GM23338 (cell line): ENCODE results near the gene ZDHHC8. TPM values are rescaled to one million over a fixed set of nuclear protein-coding genes. Genes with fewer than 3 reads are reported as not detected.

Experiments used
- ATAC-seq: fragments of 200-7000 bp; cut with Tn5 transposase; 3 replicates; pipeline ENCODE4 v1.9.1; 2020
- DNase-seq: peaks from one replicate; pipeline ENCODE4 v3.0.0-alpha.2; 2015; ENCODE audit warnings: low spot score
- H2AFZ ChIP-seq: fragments of 200-600 bp; sonication (generic); 2 replicates; pipeline ENCODE4 v1.8.0; 2016; ENCODE audit warnings: antibody characterized with exemption, mild to moderate bottlenecking, moderate library complexity
- H3F3A ChIP-seq: fragments of 200-600 bp; sonication (generic); replicated peaks from 2 replicates; pipeline ENCODE4 v1.8.0; 2017; ENCODE audit warnings: antibody characterized with exemption, mixed run types, low read depth
- H3K27ac ChIP-seq: fragments of 200-600 bp; sonication (generic); 2 replicates; pipeline ENCODE4 v1.6.1; 2016; ENCODE audit warnings: low read depth
- H3K27me3 ChIP-seq: fragments of 200-600 bp; sonication (generic); 2 replicates; pipeline ENCODE4 v1.8.0; 2016; ENCODE audit warnings: mild to moderate bottlenecking, mixed run types, moderate library complexity; ENCODE audit not compliant: insufficient read depth
- H3K36me3 ChIP-seq: fragments of 200-600 bp; sonication (generic); 2 replicates; pipeline ENCODE4 v1.8.0; 2016; ENCODE audit warnings: mild to moderate bottlenecking; ENCODE audit not compliant: insufficient read depth
- H3K4me1 ChIP-seq: fragments of 200-600 bp; sonication (generic); 2 replicates; pipeline ENCODE4 v1.8.0; 2016; ENCODE audit warnings: mild to moderate bottlenecking, moderate library complexity; ENCODE audit not compliant: insufficient read depth
- H3K4me2 ChIP-seq: fragments of 200-600 bp; sonication (generic); 2 replicates; pipeline ENCODE4 v1.7.1; 2017; ENCODE audit warnings: mixed run types
- H3K4me3 ChIP-seq: fragments of 200-600 bp; sonication (generic); 2 replicates; pipeline ENCODE4 v1.6.1; 2016; ENCODE audit warnings: mixed run types
- H3K79me2 ChIP-seq: fragments of 200-600 bp; sonication (generic); replicated peaks from 2 replicates; pipeline ENCODE4 v1.8.0; 2017; ENCODE audit warnings: mild to moderate bottlenecking; ENCODE audit not compliant: insufficient read depth
- H3K9me2 ChIP-seq: fragments of 200-600 bp; sonication (generic); 2 replicates; pipeline ENCODE4 v1.8.0; 2017; ENCODE audit not compliant: insufficient read depth
- H4K20me1 ChIP-seq: fragments of 200-600 bp; sonication (generic); replicated peaks from 2 replicates; pipeline ENCODE4 v1.8.0; 2017; ENCODE audit warnings: mild to moderate bottlenecking; ENCODE audit not compliant: insufficient read depth
- H3K27ac Mint-ChIP-seq: 2 replicates; pipeline ENCODE4 v1.8.0; 2020; ENCODE audit warnings: inconsistent platforms, mild to moderate bottlenecking, moderate library complexity, mixed read lengths
- H3K27me3 Mint-ChIP-seq: 3 replicates; pipeline ENCODE4 v1.8.0; 2022; ENCODE audit warnings: low read depth, mild to moderate bottlenecking, moderate library complexity, mixed read lengths, inconsistent platforms; ENCODE audit not compliant: insufficient read depth, poor library complexity
- H3K36me3 Mint-ChIP-seq: 3 replicates; pipeline ENCODE4 v1.8.0; 2021; ENCODE audit warnings: low read depth, mild to moderate bottlenecking, inconsistent platforms, moderate library complexity, mixed read lengths
- H3K4me1 Mint-ChIP-seq: 3 replicates; pipeline ENCODE4 v1.8.0; 2020; ENCODE audit warnings: mild to moderate bottlenecking, inconsistent platforms, mixed read lengths
- H3K4me3 Mint-ChIP-seq: 3 replicates; pipeline ENCODE4 v1.8.0; 2021; ENCODE audit warnings: moderate library complexity, mild to moderate bottlenecking, inconsistent platforms, mixed read lengths
- H3K9me3 Mint-ChIP-seq: 3 replicates; pipeline ENCODE4 v1.8.0; 2020; ENCODE audit warnings: moderate library complexity, mild to moderate bottlenecking, inconsistent platforms, mixed read lengths
- CREB1 ChIP-seq: fragments of 250-450 bp; sonication (Bioruptor Pico); IDR thresholded peaks from 2 replicates; pipeline ENCODE4 v1.5.0; 2020; ENCODE audit warnings: low read depth, mild to moderate bottlenecking, moderate library complexity
- EZH2 ChIP-seq: fragments of 200-600 bp; sonication (generic); IDR thresholded peaks from one replicate; pipeline ENCODE4 v1.8.0; 2017; ENCODE audit warnings: antibody characterized with exemption, mild to moderate bottlenecking, low read depth; ENCODE audit not compliant: unreplicated experiment
- EZH2phosphoT487 ChIP-seq: fragments of 200-600 bp; sonication (generic); IDR thresholded peaks from one replicate; pipeline ENCODE4 v1.8.1; 2018; ENCODE audit warnings: antibody characterized with exemption; ENCODE audit not compliant: unreplicated experiment
- JUNB ChIP-seq: IDR thresholded peaks from one replicate; pipeline ENCODE4 v1.6.1; 2016; ENCODE audit warnings: antibody characterized with exemption; ENCODE audit not compliant: unreplicated experiment
- NANOG ChIP-seq: IDR thresholded peaks from 2 replicates; pipeline ENCODE4 v1.6.1; 2016; ENCODE audit warnings: antibody characterized with exemption, borderline replicate concordance
- POLR2AphosphoS5 ChIP-seq: IDR thresholded peaks from 2 replicates; pipeline ENCODE4 v1.6.1; 2016; ENCODE audit warnings: antibody characterized with exemption, low read depth
- STAT1 ChIP-seq: IDR thresholded peaks from one replicate; pipeline ENCODE4 v1.6.1; 2016; ENCODE audit warnings: antibody characterized with exemption; ENCODE audit not compliant: unreplicated experiment
- ZNF114 ChIP-seq: fragments of 250-450 bp; sonication (Bioruptor Pico); IDR thresholded peaks from 2 replicates; pipeline ENCODE4 v1.5.0; 2020; ENCODE audit warnings: mild to moderate bottlenecking, moderate library complexity
- ZNF331 ChIP-seq: fragments of 250-450 bp; sonication (Bioruptor Pico); IDR thresholded peaks from 2 replicates; pipeline ENCODE4 v1.5.0; 2020; ENCODE audit warnings: low read depth, mild to moderate bottlenecking, moderate library complexity
- polyA plus RNA-seq: library from polyadenylated mRNA; unstranded; fragments of >200 nt; fragmentation: Nextera tagmentation; extraction: Ambion mirVana; gene quantifications from 2 replicates; pipeline ENCODE4 v1.2.1, GENCODE V29; 2016
- total RNA-seq: library from RNA; depleted of rRNA; stranded (reverse); fragments of >200 nt; shearing (Covaris generic); gene quantifications from 2 replicates; pipeline ENCODE4 v1.2.3, GENCODE V29; 2014
- TF ChIP-seq, protein P1 (sequence below): IDR thresholded peaks from one replicate; pipeline ENCODE4 v1.6.1; 2018; ENCODE audit warnings: antibody characterized with exemption; ENCODE audit not compliant: unreplicated experiment
- TF ChIP-seq, protein P2 (sequence below), 2 experiments: fragments of 200-600 bp in 1 of 2; sonication (generic) in 1 of 2; conservative IDR thresholded peaks; 2 replicates each; pipeline versions ENCODE4 v1.5.1 to v1.6.1; 2016 to 2017; ENCODE audit warnings: antibody characterized with exemption in 2 of 2, low read depth in 2 of 2, mild to moderate bottlenecking in 2 of 2, moderate library complexity in 1 of 2
- TF ChIP-seq, protein P3 (sequence below): IDR thresholded peaks from 2 replicates; pipeline ENCODE4 v1.6.1; 2016; ENCODE audit warnings: antibody characterized with exemption
- TF ChIP-seq, protein P4 (sequence below): fragments of 250-450 bp; sonication (Bioruptor Pico); IDR thresholded peaks from 2 replicates; pipeline ENCODE4 v1.5.0; 2020; ENCODE audit warnings: mild to moderate bottlenecking, moderate library complexity

ZDHHC8 gene
- total and polyA plus RNA-seq, 2 experiments from 2014 or later = 13.7 to 47.6 TPM

DNA sequence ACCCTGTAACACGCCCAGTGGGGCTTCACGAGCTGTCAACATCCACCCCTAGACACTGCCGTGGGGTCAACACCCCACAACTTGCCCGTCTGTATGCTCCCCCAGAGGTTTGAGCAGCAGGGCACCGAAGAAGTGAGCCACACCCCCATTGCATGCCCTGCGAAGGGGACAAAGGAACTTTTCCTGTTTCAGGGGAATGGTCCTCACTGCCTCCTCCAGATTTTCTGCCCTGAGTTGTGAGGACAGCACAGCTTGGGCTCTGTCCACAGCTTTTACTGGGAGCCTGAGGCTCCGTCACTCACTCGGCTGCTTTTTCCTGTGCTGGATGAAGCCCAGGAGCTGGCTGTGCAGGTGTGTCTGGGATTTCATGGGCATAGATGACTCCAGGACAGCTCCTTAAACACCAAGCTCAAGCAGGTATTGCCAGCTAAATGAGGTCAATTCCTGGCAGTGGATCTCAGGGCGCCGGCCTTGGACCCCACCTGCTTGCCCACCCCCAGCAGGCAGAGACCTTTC, 59.5 kb downstream of the ZDHHC8 start:
- H4K20me1 ChIP-seq = no peaks in the 10 kb centered on the region
- no peak for DNase-seq
- TF ChIP-seq JUNB (no peak), EZH2 (no peak), STAT1 (no peak), EZH2phosphoT487 (no peak), POLR2AphosphoS5 (no peak), ZNF114 (CRISPR knock-in tag) (no peak), CREB1 (CRISPR knock-in tag) (no peak), ZNF331 (CRISPR knock-in tag) (no peak), NANOG (no peak)
- TF ChIP-seq, protein P1, sequence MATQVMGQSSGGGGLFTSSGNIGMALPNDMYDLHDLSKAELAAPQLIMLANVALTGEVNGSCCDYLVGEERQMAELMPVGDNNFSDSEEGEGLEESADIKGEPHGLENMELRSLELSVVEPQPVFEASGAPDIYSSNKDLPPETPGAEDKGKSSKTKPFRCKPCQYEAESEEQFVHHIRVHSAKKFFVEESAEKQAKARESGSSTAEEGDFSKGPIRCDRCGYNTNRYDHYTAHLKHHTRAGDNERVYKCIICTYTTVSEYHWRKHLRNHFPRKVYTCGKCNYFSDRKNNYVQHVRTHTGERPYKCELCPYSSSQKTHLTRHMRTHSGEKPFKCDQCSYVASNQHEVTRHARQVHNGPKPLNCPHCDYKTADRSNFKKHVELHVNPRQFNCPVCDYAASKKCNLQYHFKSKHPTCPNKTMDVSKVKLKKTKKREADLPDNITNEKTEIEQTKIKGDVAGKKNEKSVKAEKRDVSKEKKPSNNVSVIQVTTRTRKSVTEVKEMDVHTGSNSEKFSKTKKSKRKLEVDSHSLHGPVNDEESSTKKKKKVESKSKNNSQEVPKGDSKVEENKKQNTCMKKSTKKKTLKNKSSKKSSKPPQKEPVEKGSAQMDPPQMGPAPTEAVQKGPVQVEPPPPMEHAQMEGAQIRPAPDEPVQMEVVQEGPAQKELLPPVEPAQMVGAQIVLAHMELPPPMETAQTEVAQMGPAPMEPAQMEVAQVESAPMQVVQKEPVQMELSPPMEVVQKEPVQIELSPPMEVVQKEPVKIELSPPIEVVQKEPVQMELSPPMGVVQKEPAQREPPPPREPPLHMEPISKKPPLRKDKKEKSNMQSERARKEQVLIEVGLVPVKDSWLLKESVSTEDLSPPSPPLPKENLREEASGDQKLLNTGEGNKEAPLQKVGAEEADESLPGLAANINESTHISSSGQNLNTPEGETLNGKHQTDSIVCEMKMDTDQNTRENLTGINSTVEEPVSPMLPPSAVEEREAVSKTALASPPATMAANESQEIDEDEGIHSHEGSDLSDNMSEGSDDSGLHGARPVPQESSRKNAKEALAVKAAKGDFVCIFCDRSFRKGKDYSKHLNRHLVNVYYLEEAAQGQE = no peak
- TF ChIP-seq, protein P2, sequence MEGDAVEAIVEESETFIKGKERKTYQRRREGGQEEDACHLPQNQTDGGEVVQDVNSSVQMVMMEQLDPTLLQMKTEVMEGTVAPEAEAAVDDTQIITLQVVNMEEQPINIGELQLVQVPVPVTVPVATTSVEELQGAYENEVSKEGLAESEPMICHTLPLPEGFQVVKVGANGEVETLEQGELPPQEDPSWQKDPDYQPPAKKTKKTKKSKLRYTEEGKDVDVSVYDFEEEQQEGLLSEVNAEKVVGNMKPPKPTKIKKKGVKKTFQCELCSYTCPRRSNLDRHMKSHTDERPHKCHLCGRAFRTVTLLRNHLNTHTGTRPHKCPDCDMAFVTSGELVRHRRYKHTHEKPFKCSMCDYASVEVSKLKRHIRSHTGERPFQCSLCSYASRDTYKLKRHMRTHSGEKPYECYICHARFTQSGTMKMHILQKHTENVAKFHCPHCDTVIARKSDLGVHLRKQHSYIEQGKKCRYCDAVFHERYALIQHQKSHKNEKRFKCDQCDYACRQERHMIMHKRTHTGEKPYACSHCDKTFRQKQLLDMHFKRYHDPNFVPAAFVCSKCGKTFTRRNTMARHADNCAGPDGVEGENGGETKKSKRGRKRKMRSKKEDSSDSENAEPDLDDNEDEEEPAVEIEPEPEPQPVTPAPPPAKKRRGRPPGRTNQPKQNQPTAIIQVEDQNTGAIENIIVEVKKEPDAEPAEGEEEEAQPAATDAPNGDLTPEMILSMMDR (conservative IDR thresholded peaks at IDR 0.05; ENCODE audit: low read depth in 2 of 2) = no peak
- TF ChIP-seq, protein P3, sequence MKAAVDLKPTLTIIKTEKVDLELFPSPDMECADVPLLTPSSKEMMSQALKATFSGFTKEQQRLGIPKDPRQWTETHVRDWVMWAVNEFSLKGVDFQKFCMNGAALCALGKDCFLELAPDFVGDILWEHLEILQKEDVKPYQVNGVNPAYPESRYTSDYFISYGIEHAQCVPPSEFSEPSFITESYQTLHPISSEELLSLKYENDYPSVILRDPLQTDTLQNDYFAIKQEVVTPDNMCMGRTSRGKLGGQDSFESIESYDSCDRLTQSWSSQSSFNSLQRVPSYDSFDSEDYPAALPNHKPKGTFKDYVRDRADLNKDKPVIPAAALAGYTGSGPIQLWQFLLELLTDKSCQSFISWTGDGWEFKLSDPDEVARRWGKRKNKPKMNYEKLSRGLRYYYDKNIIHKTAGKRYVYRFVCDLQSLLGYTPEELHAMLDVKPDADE = no peak
- TF ChIP-seq, protein P4, sequence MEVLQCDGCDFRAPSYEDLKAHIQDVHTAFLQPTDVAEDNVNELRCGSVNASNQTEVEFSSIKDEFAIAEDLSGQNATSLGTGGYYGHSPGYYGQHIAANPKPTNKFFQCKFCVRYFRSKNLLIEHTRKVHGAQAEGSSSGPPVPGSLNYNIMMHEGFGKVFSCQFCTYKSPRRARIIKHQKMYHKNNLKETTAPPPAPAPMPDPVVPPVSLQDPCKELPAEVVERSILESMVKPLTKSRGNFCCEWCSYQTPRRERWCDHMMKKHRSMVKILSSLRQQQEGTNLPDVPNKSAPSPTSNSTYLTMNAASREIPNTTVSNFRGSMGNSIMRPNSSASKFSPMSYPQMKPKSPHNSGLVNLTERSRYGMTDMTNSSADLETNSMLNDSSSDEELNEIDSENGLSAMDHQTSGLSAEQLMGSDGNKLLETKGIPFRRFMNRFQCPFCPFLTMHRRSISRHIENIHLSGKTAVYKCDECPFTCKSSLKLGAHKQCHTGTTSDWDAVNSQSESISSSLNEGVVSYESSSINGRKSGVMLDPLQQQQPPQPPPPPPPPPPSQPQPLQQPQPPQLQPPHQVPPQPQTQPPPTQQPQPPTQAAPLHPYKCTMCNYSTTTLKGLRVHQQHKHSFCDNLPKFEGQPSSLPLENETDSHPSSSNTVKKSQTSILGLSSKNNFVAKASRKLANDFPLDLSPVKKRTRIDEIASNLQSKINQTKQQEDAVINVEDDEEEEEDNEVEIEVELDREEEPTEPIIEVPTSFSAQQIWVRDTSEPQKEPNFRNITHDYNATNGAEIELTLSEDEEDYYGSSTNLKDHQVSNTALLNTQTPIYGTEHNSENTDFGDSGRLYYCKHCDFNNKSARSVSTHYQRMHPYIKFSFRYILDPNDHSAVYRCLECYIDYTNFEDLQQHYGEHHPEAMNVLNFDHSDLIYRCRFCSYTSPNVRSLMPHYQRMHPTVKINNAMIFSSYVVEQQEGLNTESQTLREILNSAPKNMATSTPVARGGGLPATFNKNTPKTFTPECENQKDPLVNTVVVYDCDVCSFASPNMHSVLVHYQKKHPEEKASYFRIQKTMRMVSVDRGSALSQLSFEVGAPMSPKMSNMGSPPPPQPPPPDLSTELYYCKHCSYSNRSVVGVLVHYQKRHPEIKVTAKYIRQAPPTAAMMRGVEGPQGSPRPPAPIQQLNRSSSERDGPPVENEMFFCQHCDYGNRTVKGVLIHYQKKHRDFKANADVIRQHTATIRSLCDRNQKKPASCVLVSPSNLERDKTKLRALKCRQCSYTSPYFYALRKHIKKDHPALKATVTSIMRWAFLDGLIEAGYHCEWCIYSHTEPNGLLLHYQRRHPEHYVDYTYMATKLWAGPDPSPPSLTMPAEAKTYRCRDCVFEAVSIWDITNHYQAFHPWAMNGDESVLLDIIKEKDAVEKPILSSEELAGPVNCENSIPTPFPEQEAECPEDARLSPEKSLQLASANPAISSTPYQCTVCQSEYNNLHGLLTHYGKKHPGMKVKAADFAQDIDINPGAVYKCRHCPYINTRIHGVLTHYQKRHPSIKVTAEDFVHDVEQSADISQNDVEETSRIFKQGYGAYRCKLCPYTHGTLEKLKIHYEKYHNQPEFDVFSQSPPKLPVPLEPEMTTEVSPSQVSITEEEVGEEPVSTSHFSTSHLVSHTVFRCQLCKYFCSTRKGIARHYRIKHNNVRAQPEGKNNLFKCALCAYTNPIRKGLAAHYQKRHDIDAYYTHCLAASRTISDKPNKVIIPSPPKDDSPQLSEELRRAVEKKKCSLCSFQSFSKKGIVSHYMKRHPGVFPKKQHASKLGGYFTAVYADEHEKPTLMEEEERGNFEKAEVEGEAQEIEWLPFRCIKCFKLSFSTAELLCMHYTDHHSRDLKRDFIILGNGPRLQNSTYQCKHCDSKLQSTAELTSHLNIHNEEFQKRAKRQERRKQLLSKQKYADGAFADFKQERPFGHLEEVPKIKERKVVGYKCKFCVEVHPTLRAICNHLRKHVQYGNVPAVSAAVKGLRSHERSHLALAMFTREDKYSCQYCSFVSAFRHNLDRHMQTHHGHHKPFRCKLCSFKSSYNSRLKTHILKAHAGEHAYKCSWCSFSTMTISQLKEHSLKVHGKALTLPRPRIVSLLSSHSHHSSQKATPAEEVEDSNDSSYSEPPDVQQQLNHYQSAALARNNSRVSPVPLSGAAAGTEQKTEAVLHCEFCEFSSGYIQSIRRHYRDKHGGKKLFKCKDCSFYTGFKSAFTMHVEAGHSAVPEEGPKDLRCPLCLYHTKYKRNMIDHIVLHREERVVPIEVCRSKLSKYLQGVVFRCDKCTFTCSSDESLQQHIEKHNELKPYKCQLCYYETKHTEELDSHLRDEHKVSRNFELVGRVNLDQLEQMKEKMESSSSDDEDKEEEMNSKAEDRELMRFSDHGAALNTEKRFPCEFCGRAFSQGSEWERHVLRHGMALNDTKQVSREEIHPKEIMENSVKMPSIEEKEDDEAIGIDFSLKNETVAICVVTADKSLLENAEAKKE (CRISPR knock-in tag) = no peak
- H3K27ac ChIP-seq = no peak overlapping the region
- no peaks in the 10 kb centered on the region for H3F3A ChIP-seq
- no peaks in the 10 kb centered on the region for H3K79me2 ChIP-seq
- H3K36me3 ChIP-seq = no peaks in the 10 kb centered on the region
- ATAC-seq = no peak
- no peak overlapping the region for H3K4me3 ChIP-seq
- H3K27ac Mint-ChIP-seq = no peak overlapping the region
- no peaks in the 10 kb centered on the region for H3K4me1 ChIP-seq
- no peak overlapping the region for H2AFZ ChIP-seq
- peaks cover 9% of the 10 kb centered on the region for H3K27me3 Mint-ChIP-seq
- H3K4me2 ChIP-seq = no peak overlapping the region
- H3K36me3 Mint-ChIP-seq = no peaks in the 10 kb centered on the region
- no peak overlapping the region for H3K4me3 Mint-ChIP-seq
- no peaks in the 10 kb centered on the region for H3K9me2 ChIP-seq
- H3K27me3 ChIP-seq = no peaks in the 10 kb centered on the region
- H3K9me3 Mint-ChIP-seq = no peaks in the 10 kb centered on the region
- H3K4me1 Mint-ChIP-seq = peaks cover 5% of the 10 kb centered on the region; the same call in 2 of the 3 replicates
